ENCODE results near the gene ZKSCAN7. TPM values are rescaled to one million over a fixed set of nuclear protein-coding genes. Genes with fewer than 3 reads are reported as not detected.

The ZKSCAN7 gene
- total and polyA plus RNA-seq, 2 of the 13 experiments (the other 11 are each of a cell fraction or from before 2014, with no cell fraction given): 2.3 to 3.8 TPM

DNA sequence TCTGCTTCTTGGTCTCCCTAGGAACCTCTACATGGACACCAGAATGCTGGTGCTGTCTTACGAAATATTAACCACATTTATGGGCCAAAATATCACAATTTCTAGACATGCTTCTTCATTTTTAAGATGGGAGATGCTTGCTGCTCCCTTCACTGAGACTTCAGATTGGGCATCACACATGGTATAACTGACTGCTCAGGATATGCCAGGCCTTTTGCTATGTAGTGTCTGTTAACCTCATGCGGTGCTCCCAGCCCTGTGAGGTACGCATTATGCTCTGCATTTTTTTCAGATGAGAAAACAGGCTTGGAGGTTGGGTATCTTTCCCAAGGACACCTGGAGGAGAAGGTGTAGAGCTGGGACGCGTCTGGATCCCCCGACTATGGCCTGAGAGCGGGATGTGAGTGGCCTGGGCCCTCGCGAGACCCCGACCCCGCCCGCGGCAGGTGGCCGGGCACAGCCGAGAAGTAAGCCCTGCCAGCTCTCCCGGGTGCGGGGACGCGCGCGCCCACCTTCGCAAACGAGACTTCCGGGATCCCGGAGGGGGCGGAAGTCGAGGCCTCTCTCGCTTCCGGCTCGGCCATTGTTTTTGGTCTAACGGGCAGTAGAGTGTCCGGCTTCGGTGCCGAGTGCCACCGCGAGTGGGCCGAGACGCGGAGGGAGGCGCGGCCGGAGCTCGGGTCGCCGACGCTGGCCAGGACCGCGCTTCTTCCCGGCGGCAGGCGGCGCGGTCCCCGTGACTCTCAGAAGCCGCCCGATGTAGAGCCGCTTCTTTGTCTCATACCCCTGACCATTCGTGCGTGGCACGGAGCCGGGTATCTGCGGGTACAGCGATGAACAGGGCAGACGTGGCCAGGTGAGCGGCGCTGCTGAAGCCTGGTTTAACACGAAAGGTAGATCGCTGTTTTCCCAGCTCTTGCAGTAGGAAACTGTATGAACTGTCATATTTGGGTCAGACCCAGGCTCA lies at the start of gene ZKSCAN7 (continued):
- TF ChIP-seq PREB (CRISPR knock-in tag; IDR thresholded peaks at IDR 0.05): no peak
- no peak for TF ChIP-seq ZNF350 (CRISPR knock-in tag; IDR thresholded peaks at IDR 0.05; ENCODE audit: borderline replicate concordance, low read depth)
- no peak for TF ChIP-seq XRCC5 (optimal IDR thresholded peaks at IDR 0.05; ENCODE audit: low read length)
- no peak for TF ChIP-seq ZNF317 (CRISPR knock-in tag; IDR thresholded peaks at IDR 0.05)
- no peak for TF ChIP-seq RCOR2 (CRISPR knock-in tag; IDR thresholded peaks at IDR 0.05)
- TF ChIP-seq FOXK2 (IDR thresholded peaks at IDR 0.05): no peak
- no peak for TF ChIP-seq KMT2A (CRISPR knock-in tag; IDR thresholded peaks at IDR 0.05)
- peak; percentile 40; the same call in 1 of the 2 replicates for TF ChIP-seq ZNF232 (CRISPR knock-in tag; IDR thresholded peaks at IDR 0.05; ENCODE audit: borderline replicate concordance)
- no peak for TF ChIP-seq SOX13 (IDR thresholded peaks at IDR 0.05)
- no peak for TF ChIP-seq SOX13 (CRISPR knock-in tag; conservative IDR thresholded peaks at IDR 0.05 in 1 of 2, IDR thresholded peaks at IDR 0.05 in 1 of 2)
- peak; percentile 86 for TF ChIP-seq EHMT2 (IDR thresholded peaks at IDR 0.05; ENCODE audit: borderline replicate concordance, low read depth, low read length)
- TF ChIP-seq PITX1 (CRISPR knock-in tag; IDR thresholded peaks at IDR 0.05): no peak
- peak; percentile 54 for TF ChIP-seq SALL1 (CRISPR knock-in tag; IDR thresholded peaks at IDR 0.05)
- peak; percentile 85 for TF ChIP-seq CHD2 (IDR thresholded peaks at IDR 0.05; ENCODE audit: low read depth, low read length)
- TF ChIP-seq NR0B2 (CRISPR knock-in tag; IDR thresholded peaks at IDR 0.05): no peak
- TF ChIP-seq KLF16 (CRISPR knock-in tag; IDR thresholded peaks at IDR 0.05): no peak
- TF ChIP-seq, protein P1, sequence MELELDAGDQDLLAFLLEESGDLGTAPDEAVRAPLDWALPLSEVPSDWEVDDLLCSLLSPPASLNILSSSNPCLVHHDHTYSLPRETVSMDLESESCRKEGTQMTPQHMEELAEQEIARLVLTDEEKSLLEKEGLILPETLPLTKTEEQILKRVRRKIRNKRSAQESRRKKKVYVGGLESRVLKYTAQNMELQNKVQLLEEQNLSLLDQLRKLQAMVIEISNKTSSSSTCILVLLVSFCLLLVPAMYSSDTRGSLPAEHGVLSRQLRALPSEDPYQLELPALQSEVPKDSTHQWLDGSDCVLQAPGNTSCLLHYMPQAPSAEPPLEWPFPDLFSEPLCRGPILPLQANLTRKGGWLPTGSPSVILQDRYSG (CRISPR knock-in tag; IDR thresholded peaks at IDR 0.05): no peak
- TF ChIP-seq ZNF10 (CRISPR knock-in tag; IDR thresholded peaks at IDR 0.05; ENCODE audit: borderline replicate concordance, low read depth): no peak
- no peak for TF ChIP-seq SRF (IDR thresholded peaks at IDR 0.05; ENCODE audit: low read depth, low read length)
- no peak for TF ChIP-seq ZNF572 (CRISPR knock-in tag; IDR thresholded peaks at IDR 0.05)
- no peak for TF ChIP-seq SCMH1 (CRISPR knock-in tag; IDR thresholded peaks at IDR 0.05; ENCODE audit: borderline replicate concordance)
- TF ChIP-seq MZF1 (CRISPR knock-in tag; IDR thresholded peaks at IDR 0.05; ENCODE audit: borderline replicate concordance): no peak
- TF ChIP-seq CENPX (CRISPR knock-in tag; IDR thresholded peaks at IDR 0.05): no peak
- no peak for TF ChIP-seq FIP1L1 (IDR thresholded peaks at IDR 0.05; ENCODE audit: borderline replicate concordance, insufficient read depth, low read depth, low read length)
- no peak for TF ChIP-seq ZBTB26 (CRISPR knock-in tag; IDR thresholded peaks at IDR 0.05; ENCODE audit: borderline replicate concordance)
- TF ChIP-seq ZBTB42 (CRISPR knock-in tag; IDR thresholded peaks at IDR 0.05): no peak
- TF ChIP-seq ZFP36L2 (CRISPR knock-in tag; IDR thresholded peaks at IDR 0.05): no peak
- TF ChIP-seq RBAK (CRISPR knock-in tag; IDR thresholded peaks at IDR 0.05): no peak
